GM12864 (cell line): ENCODE measurements around the gene UQCR11.

ENCODE experiments used
- DNase-seq: peaks from one replicate; pipeline ENCODE4 v3.0.0-alpha.2; 2011; ENCODE audit warnings: low read depth
- H3K4me3 ChIP-seq: 2 replicates; pipeline ENCODE4 v1.5.1; 2011; ENCODE audit warnings: mild to moderate bottlenecking, low read depth, low read length, control low read depth
- CTCF ChIP-seq: IDR thresholded peaks from 2 replicates; pipeline ENCODE4 v1.5.1; 2011; ENCODE audit warnings: low read depth, mild to moderate bottlenecking, moderate library complexity, low read length, control low read depth, inconsistent platforms; ENCODE audit errors: missing control alignments

The UQCR11 gene

DNA sequence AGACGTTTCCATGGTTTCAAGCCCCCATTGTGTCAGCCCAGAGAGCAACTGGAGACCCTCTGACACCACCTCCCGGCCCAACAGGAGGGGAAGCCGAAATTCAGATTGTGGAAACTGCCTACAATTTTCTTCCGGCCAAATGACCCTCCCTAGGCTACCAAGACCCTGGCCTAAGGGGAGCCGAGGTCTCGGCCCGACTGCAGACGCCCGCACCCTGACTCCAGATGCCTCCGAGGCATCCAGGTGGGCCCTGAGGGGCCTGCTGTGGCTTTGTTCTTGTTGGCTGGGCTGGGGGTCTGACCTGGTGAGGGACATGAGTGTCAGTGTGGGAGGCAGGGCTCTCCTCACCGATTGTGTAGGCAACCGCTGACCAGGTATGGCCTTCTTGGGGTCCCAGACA, 46.7 kb downstream of the UQCR11 start:
- H3K4me3 ChIP-seq = no peak overlapping the region
- no peak for DNase-seq
- no peak for TF ChIP-seq CTCF

DNA sequence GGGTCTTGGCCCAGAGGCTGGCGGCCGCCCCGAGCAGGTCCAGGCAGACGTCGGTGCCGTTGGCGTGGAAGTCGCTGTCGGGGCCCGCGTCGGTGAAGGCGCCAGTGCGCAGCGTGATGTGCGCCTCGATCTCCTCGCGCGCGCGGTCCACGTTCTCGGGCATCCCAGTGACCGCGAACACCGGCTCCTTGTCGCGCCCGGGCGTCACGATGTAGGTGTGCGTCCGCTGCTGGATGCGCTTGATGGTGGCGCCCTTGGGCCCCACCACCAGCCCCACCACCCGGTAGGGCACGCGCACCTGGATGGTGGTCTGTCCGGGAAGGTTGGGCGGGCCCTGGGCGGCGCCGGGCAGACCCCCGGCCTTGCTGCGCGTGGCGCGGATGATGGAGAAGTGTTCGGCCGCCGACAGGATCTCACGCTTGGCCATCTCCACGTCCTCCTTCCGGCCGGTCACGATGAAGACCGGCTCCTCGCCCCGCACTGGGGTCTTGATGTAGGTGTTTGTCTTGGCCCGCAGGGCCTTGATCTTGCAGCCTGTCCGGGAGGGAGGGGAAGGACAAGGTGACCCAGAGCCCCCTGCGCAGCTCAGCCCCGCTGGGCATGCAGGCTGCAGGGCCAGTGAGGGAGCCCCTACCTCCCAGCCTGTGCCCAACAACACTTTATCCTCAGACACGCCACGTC, 48.7 kb downstream of the UQCR11 start:
- H3K4me3 ChIP-seq = no peak overlapping the region
- no peak for DNase-seq
- TF ChIP-seq CTCF = no peak

DNA sequence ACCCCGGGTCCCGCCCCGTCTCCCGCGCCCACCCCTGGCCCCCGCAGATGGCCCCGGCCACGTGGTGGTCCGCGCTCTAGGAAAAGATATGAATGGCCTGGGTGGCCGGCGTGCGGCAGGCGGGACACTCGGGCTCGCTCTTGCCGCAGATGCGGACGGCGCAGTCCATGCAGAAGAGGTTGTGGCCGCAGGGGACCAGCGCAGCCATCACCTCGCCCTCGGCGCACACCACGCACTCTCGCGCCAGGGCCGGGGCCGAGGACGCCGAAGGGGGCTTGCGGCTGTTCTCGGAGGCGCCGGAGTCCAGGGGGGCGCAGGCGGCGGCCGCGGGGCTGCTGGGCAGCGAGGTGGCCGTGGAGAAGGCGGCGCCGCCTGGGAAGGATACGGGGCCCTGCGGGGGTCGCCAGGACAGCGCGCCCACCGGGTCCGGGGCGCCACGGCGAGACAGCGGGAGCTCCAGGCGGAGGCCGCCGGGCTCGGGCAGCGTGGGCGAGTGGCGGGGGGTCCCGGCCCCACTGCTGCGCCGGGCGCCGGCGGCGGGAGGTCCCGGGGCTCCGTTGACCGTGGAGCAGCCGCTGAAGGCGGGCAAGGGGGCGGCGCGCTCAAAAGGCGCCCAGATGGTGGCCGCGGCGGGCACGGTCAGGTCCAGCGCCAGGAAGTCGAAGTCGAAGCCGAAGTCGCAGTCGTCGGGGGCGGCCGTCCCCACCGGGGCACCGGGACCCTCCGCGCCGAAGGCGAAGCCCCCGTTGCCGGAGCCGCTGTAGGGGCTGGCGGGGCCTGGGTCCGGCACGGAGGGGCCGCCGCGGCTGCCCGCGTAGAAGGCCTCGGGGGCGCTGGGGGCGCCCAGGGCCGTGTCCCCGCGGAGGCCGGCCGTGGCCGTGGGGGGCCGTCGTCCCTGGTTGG, 49.5 kb downstream of the UQCR11 start:
- DNase-seq = no peak
- no peak for TF ChIP-seq CTCF
- H3K4me3 ChIP-seq = no peak overlapping the region

GRCh38 chr19:1554968-1555367, 50.3 kb downstream of the UQCR11 start:
- H3K4me3 ChIP-seq = no peak overlapping the region
- DNase-seq = no peak
- no peak for TF ChIP-seq CTCF

- no peak overlapping the region for H3K4me3 ChIP-seq
- no peak for DNase-seq
- no peak for TF ChIP-seq CTCF
These were observed 51.8 kb downstream of the UQCR11 start for GRCh38 chr19:1553415-1553814.

DNA sequence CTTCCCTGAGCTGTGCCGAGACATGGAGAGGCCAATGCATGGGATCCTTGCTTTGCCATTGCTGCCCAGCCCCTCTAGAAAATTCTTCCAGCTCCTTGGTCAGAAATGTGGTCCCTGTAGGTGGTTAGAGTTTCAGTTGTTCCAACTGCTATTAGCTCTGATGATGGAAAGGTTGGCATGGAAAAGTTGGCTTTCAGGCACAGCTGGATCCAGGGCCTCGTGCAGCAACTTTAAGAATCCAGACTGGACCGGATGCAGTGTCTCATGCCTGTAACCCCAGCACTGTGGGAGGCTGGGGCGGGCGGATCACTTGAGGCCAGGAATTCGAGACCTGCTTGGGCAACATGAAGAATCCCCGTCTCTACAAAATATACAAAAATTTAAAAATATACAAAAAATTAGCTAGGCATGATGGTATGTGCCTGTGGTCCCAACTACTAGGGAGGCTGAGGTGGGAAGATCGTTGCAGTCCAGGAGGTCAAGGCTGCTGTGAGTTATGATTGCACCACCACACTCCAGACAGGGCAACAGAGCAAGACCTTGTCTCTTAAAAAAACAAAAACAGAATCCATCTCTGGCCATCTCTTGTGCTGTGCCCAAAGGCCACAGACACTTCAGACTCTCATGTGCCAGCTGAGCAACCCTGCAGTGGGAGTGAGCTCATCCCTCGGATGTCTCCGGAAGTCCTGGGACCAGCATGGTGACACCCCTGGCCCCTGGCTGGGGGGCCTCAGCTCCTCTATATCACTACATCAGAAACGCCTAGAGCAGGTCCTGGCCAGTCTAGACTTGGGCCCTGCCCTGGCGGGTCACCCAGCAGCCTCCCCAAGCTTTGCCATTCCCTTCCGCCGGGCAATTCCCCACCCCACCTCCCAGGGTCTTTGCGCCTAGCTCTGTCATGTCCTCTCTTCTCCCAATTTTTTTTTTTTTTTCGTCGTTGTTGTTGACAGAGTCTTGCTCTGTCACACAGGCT, 53.9 kb downstream of the UQCR11 start:
- no peak for DNase-seq
- no peak for TF ChIP-seq CTCF
- H3K4me3 ChIP-seq = no peak overlapping the region
